ENCODE measurements around the gene TESPA1. TPM values are rescaled to one million over a fixed set of nuclear protein-coding genes. Genes with fewer than 3 reads are reported as not detected.

Gene TESPA1
- total and polyA plus RNA-seq, 2 donors: 24.0 to 66.9 TPM

- WGBS: 97% methylated on average over 2 of the region's 2 CpGs
- H3K4me1 ChIP-seq (ENCODE audit: control insufficient read depth in 2 of 2, insufficient read depth in 2 of 2, low read length in 2 of 2): peaks cover 12 to 18% of the 10 kb centered on the region in 2 donors
- DNase-seq (ENCODE audit: low read depth in 6 of 9, low spot score in 9 of 9): no peak
- no peaks in the 10 kb centered on the region for H3K9me3 ChIP-seq (ENCODE audit: control insufficient read depth in 2 of 2, insufficient read depth in 1 of 2, low read length in 1 of 2)
- peaks cover 22 to 55% of the 10 kb centered on the region in 2 donors for H3K36me3 ChIP-seq (ENCODE audit: control insufficient read depth in 2 of 2, insufficient read depth in 2 of 2, low read length in 1 of 2)
- H3K4me3 ChIP-seq (ENCODE audit: low read length in 2 of 2): no peak overlapping the region
- H3K27me3 ChIP-seq (ENCODE audit: control insufficient read depth in 2 of 2, insufficient read depth in 1 of 2, low read length in 1 of 2): no peaks in the 10 kb centered on the region
- H3K27ac ChIP-seq (ENCODE audit: low read depth in 1 of 2, low read length in 1 of 2): no peak overlapping the region
Measured at GRCh38 chr12:54975272-54975671, 9.3 kb downstream of the TESPA1 start.

GRCh38 chr12:54974279-54974678, 10.3 kb downstream of the TESPA1 start:
- H3K9me3 ChIP-seq (ENCODE audit: control insufficient read depth in 2 of 2, insufficient read depth in 1 of 2, low read length in 1 of 2): no peaks in the 10 kb centered on the region
- no peak overlapping the region for H3K4me3 ChIP-seq (ENCODE audit: low read length in 2 of 2)
- peaks cover 22 to 49% of the 10 kb centered on the region in 2 donors for H3K36me3 ChIP-seq (ENCODE audit: control insufficient read depth in 2 of 2, insufficient read depth in 2 of 2, low read length in 1 of 2)
- no peak for DNase-seq (ENCODE audit: low read depth in 6 of 9, low spot score in 9 of 9)
- WGBS: 94% methylated on average over 12 of the region's 12 CpGs
- no peaks in the 10 kb centered on the region for H3K27me3 ChIP-seq (ENCODE audit: control insufficient read depth in 2 of 2, insufficient read depth in 1 of 2, low read length in 1 of 2)
- peaks cover 10 to 21% of the 10 kb centered on the region in 2 donors for H3K4me1 ChIP-seq (ENCODE audit: control insufficient read depth in 2 of 2, insufficient read depth in 2 of 2, low read length in 2 of 2)
- H3K27ac ChIP-seq (ENCODE audit: low read depth in 1 of 2, low read length in 1 of 2): no peak overlapping the region

GRCh38 chr12:54973556-54973955, 11.0 kb downstream of the TESPA1 start:
- 96% methylated on average over 3 of the region's 3 CpGs for WGBS

GRCh38 chr12:54970741-54971140, 13.8 kb downstream of the TESPA1 start:
- WGBS: 95% methylated on average over 3 of the region's 3 CpGs
- Histone ChIP-seq H3K9me3 (ENCODE audit: control insufficient read depth in 2 of 2, insufficient read depth in 1 of 2, low read length in 1 of 2) (no peaks in the 10 kb centered on the region), H3K27me3 (ENCODE audit: control insufficient read depth in 2 of 2, insufficient read depth in 1 of 2, low read length in 1 of 2) (no peaks in the 10 kb centered on the region), H3K27ac (ENCODE audit: low read depth in 1 of 2, low read length in 1 of 2) (no peak overlapping the region), H3K36me3 (ENCODE audit: control insufficient read depth in 2 of 2, insufficient read depth in 2 of 2, low read length in 1 of 2) (peaks cover 36 to 61% of the 10 kb centered on the region in 2 donors), H3K4me1 (ENCODE audit: control insufficient read depth in 2 of 2, insufficient read depth in 2 of 2, low read length in 2 of 2) (peaks cover 8 to 9% of the 10 kb centered on the region in 2 donors), H3K4me3 (ENCODE audit: low read length in 2 of 2) (no peak overlapping the region)
- DNase-seq (ENCODE audit: low read depth in 6 of 9, low spot score in 9 of 9): no peak

More at GRCh38 chr12:54973556-54973955, 11.0 kb downstream of the TESPA1 start:
- Histone ChIP-seq H3K27ac (ENCODE audit: low read depth in 1 of 2, low read length in 1 of 2) (no peak overlapping the region), H3K9me3 (ENCODE audit: control insufficient read depth in 2 of 2, insufficient read depth in 1 of 2, low read length in 1 of 2) (no peaks in the 10 kb centered on the region), H3K27me3 (ENCODE audit: control insufficient read depth in 2 of 2, insufficient read depth in 1 of 2, low read length in 1 of 2) (no peaks in the 10 kb centered on the region), H3K4me3 (ENCODE audit: low read length in 2 of 2) (no peak overlapping the region), H3K4me1 (ENCODE audit: control insufficient read depth in 2 of 2, insufficient read depth in 2 of 2, low read length in 2 of 2) (peaks cover 8 to 17% of the 10 kb centered on the region in 2 donors), H3K36me3 (ENCODE audit: control insufficient read depth in 2 of 2, insufficient read depth in 2 of 2, low read length in 1 of 2) (peaks cover 22 to 48% of the 10 kb centered on the region in 2 donors)
- no peak for DNase-seq (ENCODE audit: low read depth in 6 of 9, low spot score in 9 of 9)

- Histone ChIP-seq H3K4me3 (ENCODE audit: low read length in 2 of 2) (no peak overlapping the region), H3K4me1 (ENCODE audit: control insufficient read depth in 2 of 2, insufficient read depth in 2 of 2, low read length in 2 of 2) (peaks cover 8 to 9% of the 10 kb centered on the region in 2 donors), H3K27me3 (ENCODE audit: control insufficient read depth in 2 of 2, insufficient read depth in 1 of 2, low read length in 1 of 2) (no peaks in the 10 kb centered on the region), H3K36me3 (ENCODE audit: control insufficient read depth in 2 of 2, insufficient read depth in 2 of 2, low read length in 1 of 2) (peaks cover 39 to 71% of the 10 kb centered on the region in 2 donors), H3K27ac (ENCODE audit: low read depth in 1 of 2, low read length in 1 of 2) (peak overlapping the region in 1 of 2 donors; percentile 69), H3K9me3 (ENCODE audit: control insufficient read depth in 2 of 2, insufficient read depth in 1 of 2, low read length in 1 of 2) (no peaks in the 10 kb centered on the region)
- peak in 2 of 9 donors; percentile 32 to 61 for DNase-seq (ENCODE audit: low read depth in 6 of 9, low spot score in 9 of 9)
- WGBS: 3% methylated on average over 4 of the region's 4 CpGs
Measured at GRCh38 chr12:54968181-54968730, 16.3 kb downstream of the TESPA1 start.

- WGBS: 17% methylated on average over 2 of the region's 2 CpGs
- Histone ChIP-seq H3K27me3 (ENCODE audit: control insufficient read depth in 2 of 2, insufficient read depth in 1 of 2, low read length in 1 of 2) (no peaks in the 10 kb centered on the region), H3K27ac (ENCODE audit: low read depth in 1 of 2, low read length in 1 of 2) (no peak overlapping the region), H3K4me3 (ENCODE audit: low read length in 2 of 2) (no peak overlapping the region), H3K36me3 (ENCODE audit: control insufficient read depth in 2 of 2, insufficient read depth in 2 of 2, low read length in 1 of 2) (peaks cover 40 to 71% of the 10 kb centered on the region in 2 donors), H3K9me3 (ENCODE audit: control insufficient read depth in 2 of 2, insufficient read depth in 1 of 2, low read length in 1 of 2) (no peaks in the 10 kb centered on the region), H3K4me1 (ENCODE audit: control insufficient read depth in 2 of 2, insufficient read depth in 2 of 2, low read length in 2 of 2) (peaks cover 8 to 9% of the 10 kb centered on the region in 2 donors)
- no peak for DNase-seq (ENCODE audit: low read depth in 6 of 9, low spot score in 9 of 9)
Measured at GRCh38 chr12:54967461-54967860, 17.1 kb downstream of the TESPA1 start.

GRCh38 chr12:54961190-54961589, 23.4 kb downstream of the TESPA1 start:
- no peaks in the 10 kb centered on the region for H3K27me3 ChIP-seq (ENCODE audit: control insufficient read depth in 2 of 2, insufficient read depth in 1 of 2, low read length in 1 of 2)
- H3K4me3 ChIP-seq (ENCODE audit: low read length in 2 of 2): no peak overlapping the region
- peaks cover 52 to 88% of the 10 kb centered on the region in 2 donors for H3K36me3 ChIP-seq (ENCODE audit: control insufficient read depth in 2 of 2, insufficient read depth in 2 of 2, low read length in 1 of 2)
- peaks cover 0 to 9% of the 10 kb centered on the region in 2 donors for H3K4me1 ChIP-seq (ENCODE audit: control insufficient read depth in 2 of 2, insufficient read depth in 2 of 2, low read length in 2 of 2)
- DNase-seq (ENCODE audit: low read depth in 6 of 9, low spot score in 9 of 9): no peak
- WGBS: 89% methylated on average over 4 of the region's 4 CpGs
- no peaks in the 10 kb centered on the region for H3K9me3 ChIP-seq (ENCODE audit: control insufficient read depth in 2 of 2, insufficient read depth in 1 of 2, low read length in 1 of 2)
- H3K27ac ChIP-seq (ENCODE audit: low read depth in 1 of 2, low read length in 1 of 2): no peak overlapping the region

- Histone ChIP-seq H3K27ac (ENCODE audit: low read depth in 1 of 2, low read length in 1 of 2) (no peak overlapping the region), H3K4me3 (ENCODE audit: low read length in 2 of 2) (no peak overlapping the region), H3K9me3 (ENCODE audit: control insufficient read depth in 2 of 2, insufficient read depth in 1 of 2, low read length in 1 of 2) (no peaks in the 10 kb centered on the region), H3K4me1 (ENCODE audit: control insufficient read depth in 2 of 2, insufficient read depth in 2 of 2, low read length in 2 of 2) (peaks cover 0 to 9% of the 10 kb centered on the region in 2 donors), H3K27me3 (ENCODE audit: control insufficient read depth in 2 of 2, insufficient read depth in 1 of 2, low read length in 1 of 2) (no peaks in the 10 kb centered on the region), H3K36me3 (ENCODE audit: control insufficient read depth in 2 of 2, insufficient read depth in 2 of 2, low read length in 1 of 2) (peaks cover 41 to 84% of the 10 kb centered on the region in 2 donors)
- no peak for DNase-seq (ENCODE audit: low read depth in 6 of 9, low spot score in 9 of 9)
- 89% methylated on average over 10 of the region's 10 CpGs for WGBS
Measured at GRCh38 chr12:54959291-54960018, 25.1 kb downstream of the TESPA1 start.

- peak in 3 of 9 donors; percentile 34 to 75 (median 62) for DNase-seq (ENCODE audit: low read depth in 6 of 9, low spot score in 9 of 9)
Measured at GRCh38 chr12:54958048-54958658, 26.4 kb downstream of the TESPA1 start.

More at GRCh38 chr12:54958048-54958658, 26.4 kb downstream of the TESPA1 start:
- Histone ChIP-seq H3K4me1 (ENCODE audit: control insufficient read depth in 2 of 2, insufficient read depth in 2 of 2, low read length in 2 of 2) (peaks cover 0 to 9% of the 10 kb centered on the region in 2 donors), H3K36me3 (ENCODE audit: control insufficient read depth in 2 of 2, insufficient read depth in 2 of 2, low read length in 1 of 2) (peaks cover 35 to 80% of the 10 kb centered on the region in 2 donors), H3K27me3 (ENCODE audit: control insufficient read depth in 2 of 2, insufficient read depth in 1 of 2, low read length in 1 of 2) (no peaks in the 10 kb centered on the region), H3K4me3 (ENCODE audit: low read length in 2 of 2) (no peak overlapping the region), H3K9me3 (ENCODE audit: control insufficient read depth in 2 of 2, insufficient read depth in 1 of 2, low read length in 1 of 2) (no peaks in the 10 kb centered on the region), H3K27ac (ENCODE audit: low read depth in 1 of 2, low read length in 1 of 2) (no peak overlapping the region)
- WGBS: 86% methylated on average over 3 of the region's 3 CpGs
